ENCODE data around the gene MAPK14. TPM values are rescaled to one million over a fixed set of nuclear protein-coding genes. Genes with fewer than 3 reads are reported as not detected.

MAPK14 gene
- total RNA-seq, 1 donor from 2014 or later, result 73.2 TPM

GRCh38 chr6:36120539-36120938, 92.9 kb downstream of the MAPK14 start:
- no peaks in the 10 kb centered on the region for H3K9me3 Mint-ChIP-seq (ENCODE audit: unreplicated experiment)
- TF ChIP-seq CTCF (IDR thresholded peaks at IDR 0.05; ENCODE audit: unreplicated experiment), result no peak
- H3K36me3 Mint-ChIP-seq (ENCODE audit: low read depth, unreplicated experiment), result peaks cover 5% of the 10 kb centered on the region
- DNase-seq (ENCODE audit: low spot score), result no peak
- peak overlapping the region; percentile 39 for H3K27ac Mint-ChIP-seq (ENCODE audit: unreplicated experiment)
- no peak overlapping the region for H3K4me3 Mint-ChIP-seq (ENCODE audit: unreplicated experiment)
- peaks cover 8% of the 10 kb centered on the region for H3K27me3 Mint-ChIP-seq (ENCODE audit: unreplicated experiment)
- H3K4me1 Mint-ChIP-seq (ENCODE audit: unreplicated experiment), result peaks cover 31% of the 10 kb centered on the region

- peaks cover 5% of the 10 kb centered on the region for H3K36me3 Mint-ChIP-seq (ENCODE audit: low read depth, unreplicated experiment)
- TF ChIP-seq CTCF (IDR thresholded peaks at IDR 0.05; ENCODE audit: unreplicated experiment), result no peak
- no peak overlapping the region for H3K4me3 Mint-ChIP-seq (ENCODE audit: unreplicated experiment)
- peak overlapping the region; percentile 39 for H3K27ac Mint-ChIP-seq (ENCODE audit: unreplicated experiment)
- peaks cover 32% of the 10 kb centered on the region for H3K4me1 Mint-ChIP-seq (ENCODE audit: unreplicated experiment)
- peaks cover 8% of the 10 kb centered on the region for H3K27me3 Mint-ChIP-seq (ENCODE audit: unreplicated experiment)
- no peaks in the 10 kb centered on the region for H3K9me3 Mint-ChIP-seq (ENCODE audit: unreplicated experiment)
- DNase-seq (ENCODE audit: low spot score), result no peak
These were observed 93.6 kb downstream of the MAPK14 start for GRCh38 chr6:36120979-36121786.

GRCh38 chr6:36121787-36122494, 94.3 kb downstream of the MAPK14 start:
- H3K27me3 Mint-ChIP-seq (ENCODE audit: unreplicated experiment), result peaks cover 9% of the 10 kb centered on the region

GRCh38 chr6:36122495-36123269, 95.1 kb downstream of the MAPK14 start:
- Mint-ChIP-seq H3K4me3 (ENCODE audit: unreplicated experiment) (no peak overlapping the region), H3K9me3 (ENCODE audit: unreplicated experiment) (no peaks in the 10 kb centered on the region), H3K4me1 (ENCODE audit: unreplicated experiment) (peaks cover 42% of the 10 kb centered on the region), H3K27ac (ENCODE audit: unreplicated experiment) (no peak overlapping the region), H3K36me3 (ENCODE audit: low read depth, unreplicated experiment) (peaks cover 5% of the 10 kb centered on the region), H3K27me3 (ENCODE audit: unreplicated experiment) (peaks cover 10% of the 10 kb centered on the region)
- no peak for DNase-seq (ENCODE audit: low spot score)
- TF ChIP-seq CTCF (IDR thresholded peaks at IDR 0.05; ENCODE audit: unreplicated experiment), result no peak

More at GRCh38 chr6:36121787-36122494, 94.3 kb downstream of the MAPK14 start:
- H3K27ac Mint-ChIP-seq (ENCODE audit: unreplicated experiment), result no peak overlapping the region
- no peaks in the 10 kb centered on the region for H3K9me3 Mint-ChIP-seq (ENCODE audit: unreplicated experiment)
- H3K4me3 Mint-ChIP-seq (ENCODE audit: unreplicated experiment), result no peak overlapping the region
- no peak for DNase-seq (ENCODE audit: low spot score)
- no peak for TF ChIP-seq CTCF (IDR thresholded peaks at IDR 0.05; ENCODE audit: unreplicated experiment)
- H3K4me1 Mint-ChIP-seq (ENCODE audit: unreplicated experiment), result peaks cover 39% of the 10 kb centered on the region
- H3K36me3 Mint-ChIP-seq (ENCODE audit: low read depth, unreplicated experiment), result peaks cover 5% of the 10 kb centered on the region
